Measurements from ENCODE around the gene FXR2. TPM values are rescaled to one million over a fixed set of nuclear protein-coding genes. Genes with fewer than 3 reads are reported as not detected.
"Not testable (repeated sequence)": the region's sequence is repeated elsewhere in the genome, so short reads cannot be mapped to it uniquely, and the experiment has no call there.

The FXR2 gene
- polyA plus RNA-seq, result 20.0 TPM

DNA sequence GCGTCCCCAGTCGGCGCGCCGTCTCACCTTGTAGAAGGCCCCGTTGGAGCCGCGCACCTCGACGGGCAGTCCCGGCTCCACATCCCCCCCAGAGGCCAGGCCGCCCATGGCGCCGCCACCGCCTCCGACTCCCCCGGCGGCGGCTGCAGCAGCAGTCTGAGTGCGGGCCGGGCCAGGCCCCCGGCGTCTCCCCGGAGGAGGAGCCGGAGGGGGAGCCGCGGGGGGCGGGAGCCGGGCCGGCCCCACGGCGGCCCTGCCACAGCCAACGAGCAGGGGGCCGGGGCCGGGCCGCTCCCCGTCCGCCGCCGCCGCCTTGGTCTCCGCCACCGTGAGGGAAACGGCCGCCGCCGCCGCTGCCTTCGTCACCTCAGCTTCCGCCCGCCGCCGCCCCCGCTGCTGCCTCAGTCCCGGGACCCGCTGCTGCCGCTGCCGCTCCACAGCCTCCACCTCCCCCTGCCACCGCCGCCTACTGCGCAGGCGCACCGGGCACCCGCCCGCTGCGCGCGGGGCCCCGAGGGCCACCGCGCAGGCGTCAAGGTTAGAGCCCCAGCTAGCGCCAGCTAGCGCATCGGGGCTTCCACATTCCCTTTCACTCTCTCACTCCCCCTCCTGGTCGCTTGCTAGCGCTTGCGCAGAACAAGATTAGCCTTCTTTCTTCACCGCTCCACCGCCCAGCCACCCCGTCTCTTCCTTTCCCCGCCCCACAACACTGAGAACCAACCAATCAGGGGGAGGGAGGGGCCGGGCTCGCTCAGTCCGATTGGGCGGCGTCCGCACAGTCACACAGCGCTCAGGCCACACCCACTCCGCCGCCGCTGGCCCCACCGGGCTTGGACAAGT lies at the start of gene FXR2:
FXR2 (minus strand) TSS at position 473 of the 840 bp plus-strand sequence; CDS start at position 108, 365 bp downstream.
- Mint-ChIP-seq H3K27ac (peak within 1 kb of the TSS; percentile 90 to 97 (median 91)), H3K9me3 (no peaks in the 10 kb centered on the region), H3K27me3 (no peaks in the 10 kb centered on the region), H3K4me3 (peak within 1 kb of the TSS; percentile 84 to 98 (median 92)), H3K4me1 (peaks cover 19 to 23% (median 22%) of the 10 kb centered on the region in 3 donors), H3K36me3 (no peaks in the 10 kb centered on the region)

DNA sequence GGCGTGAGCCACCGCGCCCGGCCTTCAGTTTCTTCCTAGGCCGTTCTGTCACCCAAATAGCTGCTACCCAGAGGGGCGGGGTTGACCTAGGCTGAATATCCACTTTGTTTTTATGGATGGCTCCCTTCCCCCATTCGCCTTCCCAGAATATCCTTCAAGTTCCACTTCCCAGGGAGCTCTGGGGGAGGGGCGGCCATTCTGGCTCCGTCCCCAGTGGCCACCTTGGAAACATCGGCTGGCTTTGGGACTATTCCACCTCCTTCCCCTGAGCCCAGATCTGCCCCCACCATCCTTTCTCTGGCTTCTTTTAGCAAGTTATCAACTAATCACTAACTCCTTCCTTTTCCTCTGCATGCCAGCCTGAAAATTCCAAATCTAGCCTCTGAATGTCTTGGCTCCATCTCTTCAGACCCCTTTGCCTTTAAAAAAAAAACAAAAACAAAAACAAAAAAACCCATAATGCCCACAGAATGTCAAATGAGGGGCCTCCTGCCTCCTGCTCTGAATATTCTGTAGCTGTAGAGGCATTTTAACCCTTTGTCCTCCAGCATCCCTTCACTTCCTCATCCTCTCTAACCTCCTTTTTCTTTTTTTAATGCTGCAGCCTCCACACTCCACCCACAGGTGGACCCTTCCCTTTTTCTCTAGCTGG lies 42.4 kb upstream of the FXR2 start:
- Mint-ChIP-seq H3K36me3 (peaks cover 1% of the 10 kb centered on the region), H3K4me1 (peaks cover 0 to 8% (median 3%) of the 10 kb centered on the region in 3 donors), H3K4me3 (peak overlapping the region in 1 of 4 donors; percentile 37), H3K27ac (no peak overlapping the region), H3K9me3 (no peaks in the 10 kb centered on the region), H3K27me3 (peaks cover 6% of the 10 kb centered on the region)

DNA sequence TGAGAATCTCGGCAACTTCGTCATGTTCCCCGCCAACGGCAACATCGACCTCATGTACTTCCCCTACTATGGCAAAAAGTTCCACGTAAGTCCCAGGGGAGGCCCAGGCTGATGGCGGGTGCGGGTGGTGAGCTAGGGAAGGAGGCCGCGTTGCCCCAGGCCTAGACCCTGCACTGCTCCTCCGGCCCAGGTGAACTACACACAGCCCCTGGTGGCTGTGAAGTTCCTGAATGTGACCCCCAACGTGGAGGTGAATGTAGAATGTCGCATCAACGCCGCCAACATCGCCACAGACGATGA lies 40.8 kb upstream of the FXR2 start:
- H3K9me3 Mint-ChIP-seq, result no peaks in the 10 kb centered on the region
- H3K4me1 Mint-ChIP-seq, result peaks cover 3 to 11% (median 9%) of the 10 kb centered on the region in 3 donors
- H3K4me3 Mint-ChIP-seq, result no peak overlapping the region
- peaks cover 13% of the 10 kb centered on the region for H3K27me3 Mint-ChIP-seq
- no peaks in the 10 kb centered on the region for H3K36me3 Mint-ChIP-seq
- H3K27ac Mint-ChIP-seq, result peak overlapping the region in 1 of 3 donors; percentile 55

DNA sequence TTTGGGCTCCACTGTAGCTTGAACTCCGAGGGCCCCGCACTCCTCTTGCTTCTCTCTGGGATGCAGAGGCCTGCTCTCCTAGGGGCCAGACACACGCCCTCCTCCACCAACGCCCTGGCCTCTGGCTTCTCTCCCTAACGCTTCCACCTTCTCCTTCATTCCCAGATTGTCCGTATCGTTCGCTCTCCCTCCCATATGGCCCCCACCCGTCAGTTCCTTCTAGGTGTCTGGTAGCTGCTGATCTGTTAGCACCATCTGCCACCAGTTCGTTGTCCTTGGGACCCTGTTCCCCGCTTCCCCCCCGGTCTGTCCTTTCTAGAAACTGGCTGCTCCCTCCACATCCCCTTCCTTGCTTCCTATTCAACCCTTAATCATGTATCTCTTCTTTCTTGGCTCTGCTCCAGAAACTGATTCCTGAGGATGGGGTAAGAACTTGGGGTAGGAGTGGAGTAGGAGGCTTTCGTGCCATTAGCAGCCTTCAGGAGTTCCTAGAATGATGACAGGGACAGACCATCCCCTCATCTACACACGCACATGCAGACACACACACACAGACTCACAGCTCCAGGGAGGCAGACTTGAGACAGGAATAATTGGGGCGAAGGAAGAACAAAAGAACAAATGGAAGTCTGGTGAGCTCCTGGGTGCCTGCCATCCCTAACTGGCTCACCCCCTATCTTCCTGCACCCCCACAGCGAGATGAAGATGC lies 40.3 kb upstream of the FXR2 start:
- peak overlapping the region in 1 of 4 donors; percentile 73 for H3K4me3 Mint-ChIP-seq
- H3K4me1 Mint-ChIP-seq, result peaks cover 8 to 14% (median 13%) of the 10 kb centered on the region in 3 donors
- H3K9me3 Mint-ChIP-seq, result no peaks in the 10 kb centered on the region

DNA sequence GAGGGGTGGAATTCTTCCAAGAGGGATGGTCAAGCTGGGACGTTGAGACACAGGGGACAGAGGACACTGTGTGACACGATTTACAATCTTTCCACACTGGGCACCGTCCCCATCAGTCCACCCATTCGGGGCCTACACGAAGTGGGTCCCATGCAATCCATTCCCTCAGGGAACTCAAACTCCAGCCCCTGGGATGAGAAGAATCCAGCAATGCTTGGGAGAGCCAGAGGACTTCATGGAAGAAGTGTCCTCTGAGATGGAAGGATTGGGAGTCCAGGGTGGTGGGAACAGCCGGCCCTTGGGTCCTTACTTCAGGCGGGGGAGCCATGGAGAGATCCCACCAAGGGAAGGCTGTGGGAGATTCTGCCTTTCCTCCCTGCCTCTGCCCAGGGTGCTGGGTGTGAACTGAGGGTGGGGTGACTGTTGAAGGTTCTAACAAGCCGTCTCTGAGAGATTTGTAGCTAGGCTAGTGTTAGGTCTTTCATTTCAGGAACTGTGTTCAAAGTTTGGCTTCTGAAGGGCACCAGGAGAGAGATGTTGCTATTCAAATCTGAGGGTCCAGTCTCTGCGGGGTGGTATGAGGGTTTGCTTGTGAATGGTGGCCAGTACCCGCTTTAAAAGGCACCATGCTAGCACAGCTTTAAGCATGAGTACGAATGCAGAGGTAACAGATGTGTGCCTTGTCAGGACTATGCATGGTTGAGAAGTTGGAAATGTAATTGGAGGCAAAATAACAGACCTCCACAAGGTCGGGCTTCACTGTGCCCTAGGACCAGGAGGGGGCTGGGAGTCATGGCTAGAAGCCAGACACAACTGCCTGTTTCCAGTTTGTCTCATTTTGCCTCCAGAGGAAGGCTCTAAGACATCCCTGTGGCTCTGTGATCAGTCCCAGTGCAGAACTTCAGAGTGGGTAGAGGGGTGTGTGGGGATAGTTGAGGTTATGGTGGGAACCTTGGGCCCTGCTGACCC lies 38.0 kb upstream of the FXR2 start:
- Mint-ChIP-seq H3K36me3 (no peaks in the 10 kb centered on the region), H3K9me3 (peaks cover 0 to 1% (median 0%) of the 10 kb centered on the region in 3 donors), H3K4me3 (peak overlapping the region in 3 of 4 donors; percentile 8 to 47 (median 24)), H3K4me1 (peaks cover 11 to 17% (median 13%) of the 10 kb centered on the region in 3 donors), H3K27me3 (peaks cover 30% of the 10 kb centered on the region), H3K27ac (no peak overlapping the region)

More for the DNA sequence above, 40.3 kb upstream of the FXR2 start:
- H3K36me3 Mint-ChIP-seq, result no peaks in the 10 kb centered on the region
- H3K27me3 Mint-ChIP-seq, result peaks cover 18% of the 10 kb centered on the region
- no peak overlapping the region for H3K27ac Mint-ChIP-seq

DNA sequence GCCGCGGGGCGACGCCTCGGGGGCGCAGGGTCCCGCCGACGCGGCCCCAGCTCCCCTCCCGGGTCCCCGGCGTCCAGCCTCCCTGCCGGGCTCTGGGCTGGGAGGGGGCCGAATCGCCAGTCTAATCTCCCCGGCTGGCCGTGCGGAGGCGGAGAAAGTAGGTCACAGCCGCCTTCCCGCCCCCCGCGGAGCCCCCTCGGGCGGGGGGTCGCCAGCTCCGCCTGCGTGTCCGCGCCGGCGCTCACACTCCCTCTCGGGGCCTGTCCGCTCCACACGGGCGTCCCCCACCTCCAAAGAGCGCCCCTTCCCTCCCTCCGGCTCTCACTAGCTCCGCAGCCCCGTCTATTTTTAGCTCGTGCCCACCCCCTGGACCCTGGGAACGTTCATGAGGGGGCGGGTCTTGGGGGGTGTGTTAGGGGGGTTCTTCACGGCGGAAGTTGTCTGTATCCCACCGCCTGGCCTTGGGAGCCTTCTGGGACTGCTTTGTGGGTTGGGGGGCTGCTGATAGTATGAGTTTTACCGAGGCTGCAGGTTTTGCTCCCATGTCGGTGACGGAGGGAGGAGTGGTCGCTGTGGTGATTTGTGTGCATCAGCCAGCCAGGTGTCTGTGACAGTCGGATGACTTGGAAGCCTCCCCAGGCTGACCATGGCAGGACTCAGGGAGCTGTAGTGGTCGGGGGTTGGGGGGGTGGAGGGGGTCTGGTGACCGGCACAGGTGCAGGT lies 37.1 kb upstream of the FXR2 start:
- Mint-ChIP-seq H3K4me1 (peaks cover 11 to 17% (median 12%) of the 10 kb centered on the region in 3 donors), H3K27me3 (peaks cover 26% of the 10 kb centered on the region), H3K36me3 (no peaks in the 10 kb centered on the region), H3K9me3 (peaks cover 0 to 1% (median 0%) of the 10 kb centered on the region in 3 donors), H3K4me3 (peak overlapping the region in 3 of 4 donors; percentile 21 to 87 (median 59)), H3K27ac (peak overlapping the region in 1 of 3 donors; percentile 64)

DNA sequence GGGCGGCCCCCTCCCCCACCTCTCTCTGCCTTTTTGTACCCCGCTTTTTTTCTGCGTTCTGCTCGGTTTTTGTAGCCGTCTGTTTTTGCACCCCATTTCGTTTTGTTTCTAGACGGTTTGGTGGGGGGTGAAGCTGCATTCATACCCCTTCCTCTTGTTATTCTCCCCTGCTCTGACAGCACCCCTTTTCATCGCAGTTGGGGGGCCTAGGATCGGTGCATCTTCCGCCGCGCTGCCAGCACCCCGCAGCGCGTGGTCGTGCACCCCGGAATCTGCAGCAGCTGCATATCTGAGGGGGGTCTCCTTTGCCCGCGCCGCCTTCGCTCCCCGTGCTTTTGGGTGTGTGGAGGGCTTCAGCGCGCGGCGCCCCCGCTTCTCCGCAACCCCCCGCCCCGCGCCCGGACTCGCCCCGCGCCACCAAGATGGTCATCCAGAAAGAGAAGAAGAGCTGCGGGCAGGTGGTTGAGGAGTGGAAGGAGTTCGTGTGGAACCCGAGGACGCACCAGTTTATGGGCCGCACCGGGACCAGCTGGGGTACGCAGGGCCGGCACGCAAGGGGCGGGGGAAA lies 36.5 kb upstream of the FXR2 start:
- peaks cover 11 to 17% (median 12%) of the 10 kb centered on the region in 3 donors for H3K4me1 Mint-ChIP-seq
- H3K27me3 Mint-ChIP-seq, result peaks cover 30% of the 10 kb centered on the region
- H3K36me3 Mint-ChIP-seq, result no peaks in the 10 kb centered on the region
- peak overlapping the region; percentile 71 to 93 (median 80) for H3K4me3 Mint-ChIP-seq
- H3K9me3 Mint-ChIP-seq, result peaks cover 0 to 2% (median 0%) of the 10 kb centered on the region in 3 donors
- no peak overlapping the region for H3K27ac Mint-ChIP-seq

DNA sequence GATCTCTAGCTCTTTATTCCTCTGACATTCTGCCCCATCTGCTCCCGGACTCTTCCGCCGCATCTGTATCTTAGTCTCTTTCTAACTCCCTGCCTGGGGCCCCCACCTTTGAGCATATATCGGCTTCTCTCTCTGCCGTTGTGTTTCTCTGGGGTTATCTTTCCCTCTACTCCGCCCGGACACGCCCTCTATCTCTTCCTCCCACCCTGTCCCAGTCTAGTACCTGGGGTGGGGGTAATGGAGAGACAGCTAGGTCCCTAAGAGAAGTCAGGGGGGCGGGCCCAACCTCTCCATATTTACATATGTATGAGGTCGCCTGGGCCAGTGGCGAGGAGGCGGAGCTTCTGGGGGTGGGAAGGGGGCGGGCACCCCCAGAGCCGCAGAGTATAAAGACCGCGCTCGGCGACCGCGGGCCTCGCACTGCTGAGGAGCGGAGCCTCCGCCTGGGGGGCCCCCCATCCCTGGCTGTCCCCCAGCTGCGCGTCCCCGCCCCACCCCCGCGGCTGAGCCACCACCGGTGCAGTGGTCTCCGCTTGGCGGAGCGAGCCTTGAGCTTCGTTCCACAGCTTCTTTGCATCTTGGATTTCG lies 35.9 kb upstream of the FXR2 start, which contains the start of gene ATP1B2:
ATP1B2 (plus strand) TSS at position 418 of the 588 bp plus-strand sequence. CDS start 593 bp downstream, outside the sequence.
- H3K27me3 Mint-ChIP-seq, result peaks cover 32% of the 10 kb centered on the region
- H3K36me3 Mint-ChIP-seq, result no peaks in the 10 kb centered on the region
- H3K27ac Mint-ChIP-seq, result peak within 1 kb of the TSS in 1 of 3 donors; percentile 64
- H3K9me3 Mint-ChIP-seq, result peaks cover 0 to 3% (median 0%) of the 10 kb centered on the region in 3 donors
- H3K4me3 Mint-ChIP-seq, result peak within 1 kb of the TSS; percentile 71 to 96 (median 88)
- H3K4me1 Mint-ChIP-seq, result peaks cover 11 to 18% (median 12%) of the 10 kb centered on the region in 3 donors

DNA sequence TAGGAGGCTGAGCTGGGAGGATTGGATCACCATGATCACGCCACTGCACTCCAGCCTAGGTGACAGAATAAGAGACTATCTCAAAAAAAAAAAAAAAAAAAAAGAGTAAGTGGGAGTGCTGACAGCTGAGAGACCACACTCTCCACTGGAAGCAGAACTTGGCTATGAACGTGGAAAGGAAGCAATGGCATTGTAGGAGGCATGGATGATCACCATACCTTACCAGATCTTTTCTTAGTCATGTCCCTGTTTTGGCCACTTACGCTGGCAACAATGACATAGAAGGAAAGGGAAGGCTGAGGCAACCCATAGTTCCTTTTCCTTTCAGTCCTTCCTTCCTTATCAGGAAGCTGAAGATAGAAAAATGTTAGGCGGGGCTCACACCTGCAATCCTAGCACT lies 32.3 kb upstream of the FXR2 start:
- Mint-ChIP-seq H3K9me3 (peaks cover 0 to 3% (median 0%) of the 10 kb centered on the region in 3 donors), H3K4me3 (peak overlapping the region in 1 of 4 donors; percentile 45), H3K27me3 (peaks cover 29% of the 10 kb centered on the region), H3K4me1 (peaks cover 6 to 21% (median 16%) of the 10 kb centered on the region in 3 donors), H3K27ac (no peak overlapping the region), H3K36me3 (no peaks in the 10 kb centered on the region)

DNA sequence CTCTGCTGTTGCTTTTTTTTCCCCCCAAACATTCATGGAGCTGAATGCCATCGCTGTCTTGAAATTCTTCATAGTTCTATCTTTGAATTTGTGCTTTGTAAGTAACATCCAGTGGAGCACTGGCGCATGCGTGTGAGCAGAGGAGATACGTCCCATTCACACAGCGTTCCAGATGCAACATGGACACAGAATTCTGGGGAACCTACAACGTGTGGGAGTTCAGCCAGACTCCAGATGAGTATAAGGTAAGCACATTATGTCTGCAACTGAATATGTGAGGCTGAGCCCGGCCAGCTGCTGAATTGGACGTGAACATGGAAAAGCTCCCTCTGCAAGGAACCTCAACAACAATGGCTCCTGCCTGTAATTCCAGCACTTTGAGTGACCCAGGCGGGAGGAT lies 31.8 kb upstream of the FXR2 start:
- H3K27me3 Mint-ChIP-seq, result peaks cover 29% of the 10 kb centered on the region
- no peaks in the 10 kb centered on the region for H3K36me3 Mint-ChIP-seq
- peaks cover 4 to 21% (median 16%) of the 10 kb centered on the region in 3 donors for H3K4me1 Mint-ChIP-seq
- H3K27ac Mint-ChIP-seq, result no peak overlapping the region
- peak overlapping the region in 1 of 4 donors; percentile 43 for H3K4me3 Mint-ChIP-seq
- H3K9me3 Mint-ChIP-seq, result peaks cover 0 to 3% (median 0%) of the 10 kb centered on the region in 3 donors

DNA sequence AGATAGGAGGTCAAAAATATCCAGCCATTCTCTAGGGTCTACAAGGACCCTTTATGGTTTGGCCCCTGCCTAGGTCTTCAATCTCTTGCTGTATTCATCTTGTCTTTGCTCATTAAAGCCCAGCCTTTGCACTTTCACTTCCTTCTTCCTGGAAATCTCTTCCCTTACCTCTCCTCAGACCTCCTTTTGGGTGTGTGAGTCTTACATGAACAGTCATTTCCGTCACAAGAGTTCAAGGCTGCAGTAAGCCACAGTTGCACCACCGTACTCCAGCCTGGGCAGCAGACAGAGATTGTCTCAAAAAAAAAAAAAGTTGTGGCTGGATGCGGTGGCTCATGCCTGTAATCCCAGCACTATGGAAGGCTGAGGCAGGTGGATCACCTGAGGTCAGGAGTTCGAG lies 30.1 kb upstream of the FXR2 start:
- Mint-ChIP-seq H3K27ac (no peak overlapping the region), H3K36me3 (no peaks in the 10 kb centered on the region), H3K27me3 (peaks cover 15% of the 10 kb centered on the region), H3K9me3 (peaks cover 0 to 3% (median 0%) of the 10 kb centered on the region in 3 donors), H3K4me1 (peaks cover 1 to 8% (median 6%) of the 10 kb centered on the region in 3 donors), H3K4me3 (peak overlapping the region in 2 of 4 donors; percentile 60 to 75)

DNA sequence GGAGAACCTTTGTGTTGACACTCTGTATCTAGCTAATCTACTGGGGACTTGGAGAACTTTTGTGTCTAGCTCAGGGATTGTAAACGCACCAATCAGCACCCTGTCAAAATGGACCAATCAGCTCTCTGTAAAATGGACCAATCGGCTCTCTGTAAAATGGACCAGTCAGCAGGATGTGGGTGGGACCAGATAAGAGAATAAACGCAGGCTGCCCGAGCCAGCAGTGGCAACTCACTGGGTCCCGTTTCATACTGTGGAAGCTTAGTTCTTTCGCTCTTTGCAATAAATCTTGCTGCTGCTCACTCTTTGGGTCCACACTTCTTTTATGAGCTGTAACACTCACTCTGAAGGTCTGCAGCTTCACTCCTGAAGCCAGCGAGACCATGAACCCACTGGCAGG lies 26.9 kb upstream of the FXR2 start:
- H3K9me3 Mint-ChIP-seq, result not testable (repeated sequence)

DNA sequence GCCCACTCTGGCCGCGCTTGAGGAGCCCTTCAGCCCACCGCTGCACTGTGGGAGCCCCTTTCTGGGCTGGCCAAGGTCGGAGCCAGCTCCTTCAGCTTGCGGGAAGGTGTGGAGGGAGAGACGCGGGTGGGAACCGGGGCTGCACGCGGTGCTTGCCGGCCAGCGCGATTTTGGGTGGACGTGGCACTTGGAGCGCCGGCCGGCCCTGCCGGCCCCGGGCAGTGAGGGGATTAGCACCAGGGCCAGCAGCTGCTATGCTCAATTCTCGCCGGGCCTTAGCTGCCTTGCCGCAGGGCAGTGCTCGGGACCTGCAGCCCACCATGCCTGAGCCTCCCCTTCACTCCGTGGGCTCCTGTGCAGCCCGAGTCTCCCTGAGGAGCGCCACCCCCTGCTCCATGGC lies 26.1 kb upstream of the FXR2 start:
- H3K9me3 Mint-ChIP-seq, result no peaks in the 10 kb centered on the region

More for the DNA sequence above, 26.9 kb upstream of the FXR2 start:
- peak overlapping the region in 1 of 4 donors; percentile 52 for H3K4me3 Mint-ChIP-seq
- not testable (repeated sequence) for H3K36me3 Mint-ChIP-seq, H3K27ac Mint-ChIP-seq, H3K27me3 Mint-ChIP-seq, H3K4me1 Mint-ChIP-seq

More for the DNA sequence above, 26.1 kb upstream of the FXR2 start:
- no peak overlapping the region for H3K27ac Mint-ChIP-seq
- no peaks in the 10 kb centered on the region for H3K27me3 Mint-ChIP-seq
- H3K4me3 Mint-ChIP-seq, result no peak overlapping the region
- no peaks in the 10 kb centered on the region for H3K36me3 Mint-ChIP-seq
- H3K4me1 Mint-ChIP-seq, result peaks cover 1 to 6% (median 6%) of the 10 kb centered on the region in 3 donors
